Kidney (tissue), 14 donors: ENCODE data around the gene BRAP. TPM values are rescaled to one million over a fixed set of nuclear protein-coding genes. Genes with fewer than 3 reads are reported as not detected.
"Not testable (repeated sequence)": the region's sequence is repeated elsewhere in the genome, so short reads cannot be mapped to it uniquely, and the experiment has no call there.

Experiments used
- DNase-seq, 5 donors: peaks; one replicate each; pipeline ENCODE4 v3.0.0-alpha.2; 2013 to 2020
- FAIRE-seq: peaks from 2 replicates; lab custom pipeline; 2012; peaks lifted over from hg19 to GRCh38; lab: Jason Lieb, UNC
- H3K27ac ChIP-seq, 2 donors: one replicate each; pipeline ENCODE4 v1.7.0; 2013; ENCODE audit warnings: low read depth in 2 of 2, low read length in 2 of 2, inconsistent platforms in 1 of 2
- H3K27me3 ChIP-seq: one replicate; pipeline ENCODE4 v1.7.1; 2013; ENCODE audit warnings: low read length, inconsistent platforms; ENCODE audit not compliant: control insufficient read depth, insufficient read depth
- H3K36me3 ChIP-seq, 3 donors: one replicate each; pipeline versions ENCODE4 v1.7.0 to v1.7.1; 2013; ENCODE audit warnings: low read length in 3 of 3, control low read depth in 1 of 3, inconsistent platforms in 1 of 3; ENCODE audit not compliant: insufficient read depth in 3 of 3, control insufficient read depth in 2 of 3
- H3K4me1 ChIP-seq, 3 donors: one replicate each; pipeline versions ENCODE4 v1.7.0 to v1.7.1; 2013; ENCODE audit warnings: low read length in 3 of 3, inconsistent platforms in 1 of 3, low read depth in 1 of 3; ENCODE audit not compliant: control insufficient read depth in 2 of 3, insufficient read depth in 2 of 3
- H3K4me3 ChIP-seq, 3 donors: one replicate each; pipeline versions ENCODE4 v1.7.0 to v1.8.1; 2013; ENCODE audit warnings: low read length in 3 of 3, control low read depth in 1 of 3, inconsistent platforms in 1 of 3
- H3K9ac ChIP-seq, 3 donors: one replicate each; pipeline versions ENCODE4 v1.7.0 to v1.7.1; 2013; ENCODE audit warnings: low read length in 3 of 3, control low read depth in 1 of 3, inconsistent platforms in 1 of 3
- H3K9me3 ChIP-seq, 3 donors: one replicate each; pipeline versions ENCODE4 v1.7.0 to v1.7.1; 2013; ENCODE audit warnings: low read length in 3 of 3, control low read depth in 1 of 3, inconsistent platforms in 1 of 3; ENCODE audit not compliant: control insufficient read depth in 2 of 3, insufficient read depth in 1 of 3
- CTCF ChIP-seq: IDR thresholded peaks from 3 replicates; pipeline ENCODE4 v1.5.1; 2012; ENCODE audit warnings: mild to moderate bottlenecking, moderate library complexity, borderline replicate concordance; ENCODE audit not compliant: insufficient read depth; ENCODE audit errors: extremely low read depth
- intact Hi-C: fragments of 100-400 bp; cut with DNase I; formaldehyde crosslinking; loops from one replicate; pipeline ENCODE4 v1.11.1; 2022
- polyA plus RNA-seq: library from polyadenylated mRNA; stranded (reverse); fragments of 350-450 nt; fragmentation: Illumina TruSeq; extraction: RNeasy Lipid Tissue Mini Kit (QIAGEN cat#74804); gene quantifications from one replicate; pipeline ENCODE4 v1.2.3, GENCODE V29; 2014; ENCODE audit warnings: low read depth, low replicate concordance; ENCODE audit not compliant: insufficient read depth
- total RNA-seq: library from RNA; stranded (reverse); fragmentation: NEBNext Ultra II Directional; extraction: Animal tissue kit (Norgen Biotek cat#: 25700); gene quantifications from one replicate; pipeline ENCODE4 v1.2.1, GENCODE V29; 2021
- donor health status: control.
- donor health status: control.
- donor health status: control.
- donor health status: control.
- donor health status: control.
- donor health status: DM: yes; HTN: yes; CAD: no.
- donor health status: Normal renal cell carcinoma (clear cell type).

BRAP gene
- total and polyA plus RNA-seq, 2 donors from 2014 or later = 9.6 to 17.2 TPM

GRCh38 chr12:111655356-111655755, 30.4 kb downstream of the BRAP start:
- Histone ChIP-seq H3K4me1 (no peaks in the 10 kb centered on the region), H3K27me3 (no peaks in the 10 kb centered on the region), H3K4me3 (no peak overlapping the region), H3K27ac (no peak overlapping the region), H3K9me3 (no peaks in the 10 kb centered on the region), H3K9ac (no peak overlapping the region), H3K36me3 (peaks cover 8 to 50% (median 35%) of the 10 kb centered on the region in 3 donors)
- no peak for FAIRE-seq
- intact Hi-C loops = no loop called here
- no peak for TF ChIP-seq CTCF
- no peak for DNase-seq

- Histone ChIP-seq H3K9me3 (no peaks in the 10 kb centered on the region), H3K36me3 (peaks cover 6 to 42% (median 38%) of the 10 kb centered on the region in 3 donors), H3K27ac (no peak overlapping the region), H3K9ac (no peak overlapping the region), H3K4me3 (no peak overlapping the region), H3K27me3 (no peaks in the 10 kb centered on the region), H3K4me1 (no peaks in the 10 kb centered on the region)
- no peak for TF ChIP-seq CTCF
- intact Hi-C loops = no loop called here
- FAIRE-seq (no peak), DNase-seq (no peak)
These were observed 32.2 kb downstream of the BRAP start for GRCh38 chr12:111653596-111653995.

- H3K4me1 ChIP-seq, H3K9ac ChIP-seq, H3K27ac ChIP-seq, H3K27me3 ChIP-seq, FAIRE-seq, H3K4me3 ChIP-seq, H3K9me3 ChIP-seq, intact Hi-C loops, DNase-seq: not testable (repeated sequence)
- H3K36me3 ChIP-seq = peaks cover 6 to 40% (median 36%) of the 10 kb centered on the region in 3 donors
These were observed 33.2 kb downstream of the BRAP start for GRCh38 chr12:111652530-111652929.

- TF ChIP-seq CTCF = no peak
- no peak overlapping the region for H3K9ac ChIP-seq
- no peak for DNase-seq
- no peaks in the 10 kb centered on the region for H3K27me3 ChIP-seq
- no peaks in the 10 kb centered on the region for H3K9me3 ChIP-seq
- no peak for FAIRE-seq
- no peaks in the 10 kb centered on the region for H3K4me1 ChIP-seq
- no peak overlapping the region for H3K4me3 ChIP-seq
- no peak overlapping the region for H3K27ac ChIP-seq
- peaks cover 2 to 46% (median 32%) of the 10 kb centered on the region in 3 donors for H3K36me3 ChIP-seq
- intact Hi-C loops = no loop called here
These were observed 34.8 kb downstream of the BRAP start for GRCh38 chr12:111650912-111651311.
